ENCODE results near the gene CTDSPL. TPM values are rescaled to one million over a fixed set of nuclear protein-coding genes. Genes with fewer than 3 reads are reported as not detected.
"Not testable (repeated sequence)": the region's sequence is repeated elsewhere in the genome, so short reads cannot be mapped to it uniquely, and the experiment has no call there.

Gene CTDSPL, protein sequence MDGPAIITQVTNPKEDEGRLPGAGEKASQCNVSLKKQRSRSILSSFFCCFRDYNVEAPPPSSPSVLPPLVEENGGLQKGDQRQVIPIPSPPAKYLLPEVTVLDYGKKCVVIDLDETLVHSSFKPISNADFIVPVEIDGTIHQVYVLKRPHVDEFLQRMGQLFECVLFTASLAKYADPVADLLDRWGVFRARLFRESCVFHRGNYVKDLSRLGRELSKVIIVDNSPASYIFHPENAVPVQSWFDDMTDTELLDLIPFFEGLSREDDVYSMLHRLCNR
- total RNA-seq (under 1 TPM; 0.58 to 0.99 TPM), polyA plus RNA-seq (under 1 TPM; 0.26 to 0.45 (median 0.32) TPM), total RNA-seq (0.49 to 1.9 (median 1.1) reads per million in 6 experiments)

GRCh38 chr3:37861620-37862041 is at the start of gene CTDSPL:
Gene CTDSPL, plus strand, starts transcription at chr3:37861880. Its CDS starts 320 bp downstream, at chr3:37862200.
- peak within 1 kb of the TSS; percentile 83 to 96 (median 90) for H3K4me3 Mint-ChIP-seq
- POLR2A ChIA-PET = no interaction called here
- peaks cover 0 to 8% (median 5%) of the 10 kb centered on the region in 5 donors for H3K27me3 Mint-ChIP-seq
- H3K36me3 Mint-ChIP-seq = no peaks in the 10 kb centered on the region
- H3K9me3 Mint-ChIP-seq = no peaks in the 10 kb centered on the region
- peak in 1 of 2 donors; percentile 9 for ATAC-seq
- peak in 4 of 10 donors; percentile 8 to 25 (median 20) for DNase-seq
- peak within 1 kb of the TSS; percentile 0 to 89 (median 78) for H3K27ac Mint-ChIP-seq
- peaks cover 19 to 35% (median 23%) of the 10 kb centered on the region in 4 donors for H3K4me1 Mint-ChIP-seq

GRCh38 chr3:37812499-37812896 is 49.2 kb upstream of the CTDSPL start:
- DNase-seq = no peak
- H3K9me3 Mint-ChIP-seq = no peaks in the 10 kb centered on the region
- POLR2A ChIA-PET = no interaction called here
- no peak for ATAC-seq
- H3K4me1 Mint-ChIP-seq = peaks cover 0 to 9% (median 1%) of the 10 kb centered on the region in 4 donors
- no peak overlapping the region for H3K27ac Mint-ChIP-seq
- peaks cover 0 to 9% (median 8%) of the 10 kb centered on the region in 5 donors for H3K27me3 Mint-ChIP-seq
- no peaks in the 10 kb centered on the region for H3K36me3 Mint-ChIP-seq
- H3K4me3 Mint-ChIP-seq = no peak overlapping the region

DNA sequence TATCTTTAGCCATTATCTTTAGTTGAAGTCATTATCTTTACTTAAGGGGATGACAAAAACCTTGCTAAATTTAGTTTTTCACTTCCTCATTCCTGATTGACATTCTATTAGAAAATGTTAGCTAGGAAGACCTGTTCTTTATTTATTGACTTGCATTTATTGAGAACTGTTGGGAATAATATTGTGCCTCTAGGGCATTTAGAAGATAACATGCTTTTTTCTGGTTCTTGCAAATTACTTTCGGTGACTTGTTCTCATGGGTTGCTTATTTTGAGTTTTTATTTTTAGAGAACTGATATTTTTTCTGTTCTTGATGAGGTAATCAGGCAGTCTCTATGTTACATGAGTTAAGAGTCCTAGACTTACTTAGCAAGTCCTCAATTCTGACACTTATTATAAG is 48.3 kb upstream of the CTDSPL start:
- Mint-ChIP-seq H3K4me1 (peaks cover 0 to 9% (median 0%) of the 10 kb centered on the region in 4 donors), H3K27me3 (peaks cover 0 to 9% (median 6%) of the 10 kb centered on the region in 5 donors), H3K27ac (no peak overlapping the region), H3K4me3 (no peak overlapping the region), H3K36me3 (no peaks in the 10 kb centered on the region), H3K9me3 (no peaks in the 10 kb centered on the region)
- DNase-seq (no peak), ATAC-seq (no peak)
- POLR2A ChIA-PET = no interaction called here

GRCh38 chr3:37814547-37814946 is 47.1 kb upstream of the CTDSPL start:
- H3K27me3 Mint-ChIP-seq = peaks cover 0 to 9% (median 5%) of the 10 kb centered on the region in 5 donors
- POLR2A ChIA-PET = no interaction called here

DNA sequence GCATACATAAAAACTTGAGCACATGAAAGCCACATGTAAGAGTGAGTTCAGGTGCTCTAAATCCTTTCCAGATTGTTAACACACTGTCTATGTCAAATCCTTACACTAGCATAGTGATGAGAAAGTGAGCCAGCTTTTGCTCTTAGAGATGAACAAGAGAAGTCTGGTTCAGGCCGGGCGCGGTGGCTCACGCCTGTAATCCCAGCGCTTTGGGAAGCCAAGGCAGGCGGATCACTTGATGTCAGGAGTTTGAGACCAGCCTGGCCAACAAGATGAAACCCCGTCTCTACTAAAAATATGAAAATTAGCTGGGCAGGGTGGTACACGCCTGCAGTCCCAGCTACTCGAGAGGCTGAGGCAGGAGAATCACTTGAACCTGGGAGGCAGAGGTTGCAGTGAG is 46.5 kb upstream of the CTDSPL start:
- H3K4me3 Mint-ChIP-seq, H3K9me3 Mint-ChIP-seq, DNase-seq, POLR2A ChIA-PET, ATAC-seq, H3K27ac Mint-ChIP-seq, H3K36me3 Mint-ChIP-seq, H3K27me3 Mint-ChIP-seq, H3K4me1 Mint-ChIP-seq: not testable (repeated sequence)

More at GRCh38 chr3:37814547-37814946, 47.1 kb upstream of the CTDSPL start:
- ATAC-seq (no peak), DNase-seq (peak in 1 of 10 donors; percentile 3)
- H3K4me3 Mint-ChIP-seq = no peak overlapping the region
- H3K27ac Mint-ChIP-seq = no peak overlapping the region
- peaks cover 0 to 9% (median 0%) of the 10 kb centered on the region in 4 donors for H3K4me1 Mint-ChIP-seq
- H3K36me3 Mint-ChIP-seq = no peaks in the 10 kb centered on the region
- H3K9me3 Mint-ChIP-seq = no peaks in the 10 kb centered on the region

GRCh38 chr3:37816271-37816670 is 45.4 kb upstream of the CTDSPL start:
- Mint-ChIP-seq H3K27me3 (peaks cover 0 to 9% (median 5%) of the 10 kb centered on the region in 5 donors), H3K27ac (no peak overlapping the region), H3K4me1 (peaks cover 0 to 9% (median 0%) of the 10 kb centered on the region in 4 donors), H3K36me3 (no peaks in the 10 kb centered on the region), H3K9me3 (no peaks in the 10 kb centered on the region), H3K4me3 (no peak overlapping the region)
- POLR2A ChIA-PET = no interaction called here
- ATAC-seq (no peak), DNase-seq (no peak)

GRCh38 chr3:37819591-37819990 is 42.1 kb upstream of the CTDSPL start:
- Mint-ChIP-seq H3K4me3 (no peak overlapping the region), H3K27me3 (peaks cover 0 to 9% (median 5%) of the 10 kb centered on the region in 5 donors), H3K9me3 (no peaks in the 10 kb centered on the region), H3K27ac (no peak overlapping the region), H3K4me1 (no peaks in the 10 kb centered on the region), H3K36me3 (no peaks in the 10 kb centered on the region)
- ATAC-seq (no peak), DNase-seq (no peak)
- POLR2A ChIA-PET = no interaction called here

DNA sequence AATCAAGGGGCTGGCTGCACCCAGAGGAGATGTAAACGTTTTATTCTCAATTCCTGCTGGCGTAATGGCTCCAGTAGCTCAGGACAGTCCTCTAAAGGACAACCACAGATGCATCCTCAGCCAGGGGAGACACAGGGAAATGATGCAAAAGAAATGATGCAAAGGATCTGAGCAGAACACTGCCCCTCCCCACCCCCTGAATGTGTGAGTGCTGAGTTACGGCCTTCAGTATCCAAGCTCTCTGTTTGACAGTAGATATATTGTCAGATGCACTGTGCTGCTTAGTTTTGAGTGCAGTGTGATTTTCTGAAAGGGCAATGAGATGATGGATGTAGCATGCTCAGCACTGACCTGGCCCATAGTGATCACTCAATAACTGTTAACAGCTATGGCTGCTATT is 41.4 kb upstream of the CTDSPL start:
- H3K9me3 Mint-ChIP-seq = no peaks in the 10 kb centered on the region
- DNase-seq = no peak
- H3K27ac Mint-ChIP-seq = no peak overlapping the region
- peaks cover 0 to 9% (median 3%) of the 10 kb centered on the region in 5 donors for H3K27me3 Mint-ChIP-seq
- no peaks in the 10 kb centered on the region for H3K4me1 Mint-ChIP-seq
- ATAC-seq = no peak
- H3K36me3 Mint-ChIP-seq = no peaks in the 10 kb centered on the region
- H3K4me3 Mint-ChIP-seq = no peak overlapping the region
- POLR2A ChIA-PET = no interaction called here

DNA sequence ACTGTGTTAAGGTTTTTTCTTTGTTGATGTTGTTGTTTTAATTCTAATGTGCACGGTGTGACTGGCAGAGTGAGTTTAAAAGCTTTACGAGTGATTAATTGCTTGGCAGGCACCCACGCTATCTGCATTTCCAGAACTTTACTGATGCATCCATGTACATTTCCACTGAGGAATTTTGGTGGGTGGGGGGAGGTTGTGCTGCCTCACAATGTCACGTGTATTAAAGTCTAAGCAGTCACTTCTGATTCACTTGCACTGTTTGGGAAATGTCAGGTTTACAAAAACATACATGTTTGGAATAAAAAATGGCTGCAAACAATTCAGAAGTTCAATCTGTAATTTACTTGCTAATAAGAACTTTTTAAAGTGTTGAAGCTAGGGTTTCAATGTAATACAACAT is 38.5 kb upstream of the CTDSPL start:
- ATAC-seq = no peak
- H3K4me3 Mint-ChIP-seq = no peak overlapping the region
- POLR2A ChIA-PET = no interaction called here
- no peaks in the 10 kb centered on the region for H3K36me3 Mint-ChIP-seq
- H3K4me1 Mint-ChIP-seq = no peaks in the 10 kb centered on the region
- no peaks in the 10 kb centered on the region for H3K9me3 Mint-ChIP-seq
- peaks cover 0 to 8% (median 6%) of the 10 kb centered on the region in 5 donors for H3K27me3 Mint-ChIP-seq
- no peak for DNase-seq
- no peak overlapping the region for H3K27ac Mint-ChIP-seq

GRCh38 chr3:37824090-37824953 is 37.4 kb upstream of the CTDSPL start:
- H3K36me3 Mint-ChIP-seq = no peaks in the 10 kb centered on the region
- H3K27ac Mint-ChIP-seq = no peak overlapping the region
- DNase-seq = no peak
- no peaks in the 10 kb centered on the region for H3K9me3 Mint-ChIP-seq
- H3K4me3 Mint-ChIP-seq = no peak overlapping the region
- POLR2A ChIA-PET = no interaction called here
- no peaks in the 10 kb centered on the region for H3K4me1 Mint-ChIP-seq
- peaks cover 5 to 10% (median 8%) of the 10 kb centered on the region in 5 donors for H3K27me3 Mint-ChIP-seq
- no peak for ATAC-seq

DNA sequence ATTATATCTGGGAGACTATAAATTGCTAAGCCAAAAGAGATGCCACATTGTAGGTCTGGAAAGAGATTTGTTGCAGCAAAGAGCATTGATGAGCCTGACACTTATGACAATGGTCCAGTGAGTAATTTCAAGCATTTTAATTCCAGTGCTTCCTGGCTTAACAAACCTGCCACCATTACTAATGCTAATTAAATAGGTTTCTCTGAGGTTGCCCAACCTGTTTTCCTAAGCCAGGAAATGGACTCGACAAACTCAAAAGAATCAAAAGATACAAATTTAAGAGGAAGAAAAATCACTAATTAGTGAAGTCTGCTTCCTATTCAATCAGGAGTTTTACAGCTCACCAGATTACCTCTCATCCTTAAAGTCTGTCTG is 36.7 kb upstream of the CTDSPL start:
- no peak for DNase-seq
- no peak for ATAC-seq
- H3K36me3 Mint-ChIP-seq = no peaks in the 10 kb centered on the region
- no peaks in the 10 kb centered on the region for H3K9me3 Mint-ChIP-seq
- H3K27me3 Mint-ChIP-seq = peaks cover 5 to 12% (median 8%) of the 10 kb centered on the region in 5 donors
- POLR2A ChIA-PET = no interaction called here
- H3K4me1 Mint-ChIP-seq = no peaks in the 10 kb centered on the region
- no peak overlapping the region for H3K27ac Mint-ChIP-seq
- H3K4me3 Mint-ChIP-seq = no peak overlapping the region

DNA sequence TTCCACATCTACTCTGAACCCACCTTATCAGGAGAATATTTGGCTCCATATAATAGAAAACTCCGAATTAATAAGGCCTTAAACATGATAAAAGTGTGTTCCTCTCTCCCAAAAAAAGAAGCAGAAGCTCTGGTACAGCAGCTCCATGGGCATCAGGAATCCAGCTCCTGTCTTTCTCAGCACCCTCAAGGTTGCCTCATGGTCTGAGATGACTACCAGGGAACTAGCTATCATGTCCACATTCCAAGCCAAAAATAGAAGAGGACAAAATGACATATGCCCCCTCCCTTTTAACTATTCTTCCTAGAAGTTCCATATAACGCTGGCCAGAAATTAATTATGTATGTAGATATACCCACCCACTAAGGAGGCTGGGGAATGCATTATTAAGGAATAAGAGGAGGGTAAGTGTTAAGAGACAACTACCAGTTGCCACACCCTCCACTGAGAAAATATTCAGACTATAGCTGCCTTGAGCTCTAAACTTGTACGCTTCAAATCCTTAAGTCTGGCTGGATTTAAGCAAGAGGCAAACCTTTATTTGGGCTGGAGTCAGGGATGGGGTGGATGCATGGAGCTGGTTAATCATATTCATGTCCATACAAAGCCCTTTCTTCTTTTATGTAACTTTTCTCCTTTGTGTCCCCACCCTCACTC is 35.8 kb upstream of the CTDSPL start:
- ATAC-seq = no peak
- Mint-ChIP-seq H3K27me3 (peaks cover 8 to 13% (median 11%) of the 10 kb centered on the region in 5 donors), H3K27ac (no peak overlapping the region), H3K9me3 (no peaks in the 10 kb centered on the region), H3K4me3 (no peak overlapping the region), H3K36me3 (no peaks in the 10 kb centered on the region), H3K4me1 (no peaks in the 10 kb centered on the region)
- DNase-seq = no peak
- POLR2A ChIA-PET = no interaction called here

GRCh38 chr3:37826502-37826901 is 35.2 kb upstream of the CTDSPL start:
- H3K27ac Mint-ChIP-seq = no peak overlapping the region
- ATAC-seq (no peak), DNase-seq (no peak)
- no peak overlapping the region for H3K4me3 Mint-ChIP-seq
- no peaks in the 10 kb centered on the region for H3K9me3 Mint-ChIP-seq
- H3K4me1 Mint-ChIP-seq = no peaks in the 10 kb centered on the region
- peaks cover 8 to 13% (median 11%) of the 10 kb centered on the region in 5 donors for H3K27me3 Mint-ChIP-seq
- H3K36me3 Mint-ChIP-seq = no peaks in the 10 kb centered on the region
- POLR2A ChIA-PET = no interaction called here

All from naive thymus-derived CD8-positive, alpha-beta T cell (primary cell).